Measurements from ENCODE around the gene LMLN. TPM values are rescaled to one million over a fixed set of nuclear protein-coding genes. Genes with fewer than 3 reads are reported as not detected.

LMLN gene
- 3.1 and 9.2 TPM in 2 replicates for total RNA-seq

GRCh38 chr3:197959891-197960693 is at the start of gene LMLN:
LMLN (plus strand) TSS chr3:197960217; CDS start chr3:197960246, 29 bp downstream.

GRCh38 chr3:197949778-197950676 is 10.0 kb upstream of the LMLN start, which contains the start of gene RPL35A:
RPL35A (plus strand) TSS chr3:197950190; CDS start chr3:197950968, 778 bp downstream.

Other genes with a start within 250 kb of the LMLN start
- 7.3 and 10.7 TPM in 2 replicates for gene RUBCN, start 223.3 kb upstream of the LMLN start, total RNA-seq
- gene FYTTD1, start 210.3 kb upstream of the LMLN start, total RNA-seq, result 19.9 and 27.5 TPM in 2 replicates
- 16.0 and 18.8 TPM in 2 replicates for gene LRCH3, start 169.0 kb upstream of the LMLN start, total RNA-seq
- 777 and 1,023 TPM in 2 replicates for gene RPL35A, start 10.0 kb upstream of the LMLN start, total RNA-seq

Data from pericardium fibroblast (primary cell).